ENCODE data around the gene CD109.
"Not testable (repeated sequence)": the region's sequence is repeated elsewhere in the genome, so short reads cannot be mapped to it uniquely, and the experiment has no call there.

Gene CD109

DNA sequence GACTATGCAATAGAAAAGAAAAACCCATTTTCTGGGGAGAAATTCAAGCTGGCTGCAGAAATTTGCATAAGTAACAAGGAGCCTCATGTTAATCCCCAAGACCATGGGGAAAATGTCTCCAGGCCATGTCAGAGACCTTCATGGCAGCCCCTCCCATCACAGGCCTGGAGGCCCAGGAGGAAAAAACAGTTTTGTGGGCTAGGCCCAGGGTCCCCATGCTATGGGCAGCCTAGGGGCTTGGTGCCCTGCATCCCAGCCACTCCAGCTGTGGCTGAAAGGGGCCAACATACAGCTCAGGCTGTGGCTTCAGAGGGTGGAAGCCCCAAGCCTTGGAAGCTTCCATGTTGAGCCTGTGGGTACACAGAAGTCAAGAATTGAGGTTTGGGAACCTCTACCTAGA, 148.7 kb downstream of the CD109 start:
- H3K9ac ChIP-seq (ENCODE audit: low read length); H3K27ac ChIP-seq (ENCODE audit: low read length); H3K4me3 ChIP-seq (ENCODE audit: low read length); H3K4me1 ChIP-seq (ENCODE audit: control insufficient read depth, low read depth, low read length); H3K27me3 ChIP-seq (ENCODE audit: control insufficient read depth, insufficient read depth, low read length); H3K36me3 ChIP-seq (ENCODE audit: control insufficient read depth, low read depth, low read length); H3K9me3 ChIP-seq (ENCODE audit: control insufficient read depth, low read depth, low read length): not testable (repeated sequence)

DNA sequence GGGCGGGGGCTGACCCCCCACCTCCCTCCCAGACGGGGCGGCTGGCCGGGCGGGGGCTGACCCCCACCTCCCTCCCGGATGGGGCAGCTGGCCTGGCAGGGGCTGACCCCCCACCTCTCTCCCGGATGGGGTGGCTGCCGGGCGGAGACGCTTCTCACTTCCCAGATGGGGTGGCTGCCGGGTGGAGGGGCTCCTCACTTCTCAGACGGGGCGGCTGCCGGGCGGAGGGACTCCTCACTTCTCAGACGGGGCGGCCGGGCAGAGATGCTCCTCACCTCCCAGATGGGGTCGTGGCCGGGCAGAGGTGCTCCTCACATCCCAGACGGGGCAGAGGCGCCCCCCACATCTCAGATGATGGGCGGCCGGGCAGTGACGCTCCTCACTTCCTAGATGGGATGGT, 155.0 kb downstream of the CD109 start:
- not testable (repeated sequence) for H3K36me3 ChIP-seq (ENCODE audit: control insufficient read depth, low read depth, low read length); H3K27ac ChIP-seq (ENCODE audit: low read length); H3K4me3 ChIP-seq (ENCODE audit: low read length); H3K9ac ChIP-seq (ENCODE audit: low read length); H3K27me3 ChIP-seq (ENCODE audit: control insufficient read depth, insufficient read depth, low read length); H3K9me3 ChIP-seq (ENCODE audit: control insufficient read depth, low read depth, low read length); H3K4me1 ChIP-seq (ENCODE audit: control insufficient read depth, low read depth, low read length)

DNA sequence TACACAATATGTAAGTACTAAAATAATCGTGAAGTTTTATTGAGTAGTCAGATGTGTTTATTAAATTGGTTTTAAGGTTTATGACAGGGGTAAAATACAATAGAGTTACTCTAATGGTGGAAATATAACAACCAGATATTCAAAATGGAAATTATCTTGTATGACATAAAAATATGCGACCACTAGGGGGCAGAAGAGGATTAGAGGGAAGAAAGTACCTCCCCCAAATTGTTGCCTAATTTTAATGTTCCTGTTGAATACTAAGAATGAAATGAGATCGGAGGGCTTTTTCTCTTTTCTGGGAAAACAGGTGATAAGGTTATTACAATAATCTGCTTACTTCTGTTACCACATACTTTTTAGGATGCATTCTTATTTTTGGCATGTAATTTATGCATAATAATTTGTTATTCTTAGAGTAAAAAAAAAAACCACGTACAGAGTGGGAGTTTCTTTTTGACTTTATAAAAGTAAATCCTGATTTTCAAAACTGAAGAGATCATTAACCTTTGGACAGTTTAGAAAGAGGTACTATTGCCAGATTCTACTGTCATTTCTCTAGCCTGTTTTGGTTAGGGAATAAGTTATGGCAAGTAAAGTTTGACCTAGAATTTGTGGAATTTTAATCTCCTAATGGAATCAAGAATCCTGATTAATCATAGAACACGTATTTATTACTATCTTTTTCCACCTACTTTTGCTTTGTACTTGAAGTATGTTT, 159.2 kb downstream of the CD109 start:
- Histone ChIP-seq H3K9ac (ENCODE audit: low read length) (no peak overlapping the region), H3K4me3 (ENCODE audit: low read length) (no peak overlapping the region), H3K4me1 (ENCODE audit: control insufficient read depth, low read depth, low read length) (no peaks in the 10 kb centered on the region), H3K27me3 (ENCODE audit: control insufficient read depth, insufficient read depth, low read length) (no peaks in the 10 kb centered on the region), H3K36me3 (ENCODE audit: control insufficient read depth, low read depth, low read length) (no peaks in the 10 kb centered on the region), H3K9me3 (ENCODE audit: control insufficient read depth, low read depth, low read length) (no peaks in the 10 kb centered on the region), H3K27ac (ENCODE audit: low read length) (no peak overlapping the region)

DNA sequence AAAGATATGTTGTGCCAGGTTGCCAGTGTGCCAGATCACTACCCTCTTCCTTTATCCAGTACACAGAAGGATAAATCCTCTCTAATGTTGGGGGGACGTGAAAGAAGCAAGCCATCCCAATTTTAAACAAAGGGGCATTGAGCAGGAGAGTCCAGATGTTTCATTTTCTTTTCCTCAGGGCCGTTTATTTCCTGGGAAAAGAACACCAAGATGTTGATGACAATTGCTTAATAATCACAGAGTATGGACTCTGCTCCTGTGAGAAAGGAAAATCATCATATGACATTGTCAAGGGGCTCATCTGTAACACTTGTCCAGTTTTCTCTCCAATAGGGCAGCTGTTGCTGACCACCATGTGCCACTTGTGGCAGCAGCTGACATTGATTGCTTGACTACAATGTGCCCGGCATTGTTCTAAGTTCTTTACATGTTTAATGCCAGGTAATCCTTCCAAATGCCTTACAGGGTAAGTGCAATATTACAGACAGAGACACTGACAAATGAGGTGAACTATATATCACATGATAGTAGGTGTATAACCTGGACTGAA, 161.4 kb downstream of the CD109 start:
- Histone ChIP-seq H3K27ac (ENCODE audit: low read length) (no peak overlapping the region), H3K4me1 (ENCODE audit: control insufficient read depth, low read depth, low read length) (no peaks in the 10 kb centered on the region), H3K4me3 (ENCODE audit: low read length) (no peak overlapping the region), H3K27me3 (ENCODE audit: control insufficient read depth, insufficient read depth, low read length) (no peaks in the 10 kb centered on the region), H3K36me3 (ENCODE audit: control insufficient read depth, low read depth, low read length) (no peaks in the 10 kb centered on the region), H3K9me3 (ENCODE audit: control insufficient read depth, low read depth, low read length) (no peaks in the 10 kb centered on the region), H3K9ac (ENCODE audit: low read length) (no peak overlapping the region)

DNA sequence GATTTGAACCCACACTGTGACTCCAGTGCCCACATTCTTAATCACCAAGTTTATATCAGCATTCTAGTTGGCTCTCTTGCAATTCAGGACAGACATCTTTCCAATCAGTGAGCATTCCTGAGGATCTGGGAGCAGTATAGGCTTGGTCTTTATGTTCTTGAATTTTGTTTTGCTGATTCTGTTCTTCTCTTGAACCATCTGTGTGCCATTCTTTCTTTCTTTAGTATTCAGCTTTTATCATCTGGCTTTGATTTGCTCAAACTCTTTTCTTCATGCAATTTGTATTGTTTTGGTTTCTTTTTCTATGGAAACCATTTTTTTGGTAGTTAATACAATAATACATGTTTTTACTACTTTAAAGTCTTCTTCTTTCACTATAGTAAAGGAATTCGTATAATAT, 162.4 kb downstream of the CD109 start:
- Histone ChIP-seq H3K27me3 (ENCODE audit: control insufficient read depth, insufficient read depth, low read length) (no peaks in the 10 kb centered on the region), H3K27ac (ENCODE audit: low read length) (no peak overlapping the region), H3K36me3 (ENCODE audit: control insufficient read depth, low read depth, low read length) (no peaks in the 10 kb centered on the region), H3K9ac (ENCODE audit: low read length) (no peak overlapping the region), H3K4me3 (ENCODE audit: low read length) (no peak overlapping the region), H3K4me1 (ENCODE audit: control insufficient read depth, low read depth, low read length) (no peaks in the 10 kb centered on the region), H3K9me3 (ENCODE audit: control insufficient read depth, low read depth, low read length) (no peaks in the 10 kb centered on the region)

DNA sequence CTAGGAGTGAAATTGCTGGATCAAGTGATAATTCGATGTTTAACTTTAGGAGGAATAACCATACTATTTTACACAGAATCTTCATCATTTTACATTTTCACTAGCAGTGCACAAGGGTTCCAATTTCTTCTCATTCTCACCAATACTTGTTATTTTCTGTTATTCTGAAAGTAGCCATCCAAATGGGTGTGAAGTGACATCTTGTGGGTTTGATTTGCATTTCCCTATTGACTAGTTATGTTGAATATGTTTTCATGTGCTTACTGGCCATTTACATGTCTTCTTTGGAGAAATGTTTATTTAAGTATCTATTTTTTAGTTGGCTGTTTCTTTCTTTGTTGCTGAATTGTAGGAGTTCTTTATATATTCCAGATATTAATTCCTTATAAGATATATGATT, 164.3 kb downstream of the CD109 start:
- Histone ChIP-seq H3K27me3 (ENCODE audit: control insufficient read depth, insufficient read depth, low read length) (no peaks in the 10 kb centered on the region), H3K9me3 (ENCODE audit: control insufficient read depth, low read depth, low read length) (no peaks in the 10 kb centered on the region), H3K36me3 (ENCODE audit: control insufficient read depth, low read depth, low read length) (no peaks in the 10 kb centered on the region), H3K4me3 (ENCODE audit: low read length) (no peak overlapping the region), H3K4me1 (ENCODE audit: control insufficient read depth, low read depth, low read length) (no peaks in the 10 kb centered on the region), H3K27ac (ENCODE audit: low read length) (no peak overlapping the region), H3K9ac (ENCODE audit: low read length) (no peak overlapping the region)

DNA sequence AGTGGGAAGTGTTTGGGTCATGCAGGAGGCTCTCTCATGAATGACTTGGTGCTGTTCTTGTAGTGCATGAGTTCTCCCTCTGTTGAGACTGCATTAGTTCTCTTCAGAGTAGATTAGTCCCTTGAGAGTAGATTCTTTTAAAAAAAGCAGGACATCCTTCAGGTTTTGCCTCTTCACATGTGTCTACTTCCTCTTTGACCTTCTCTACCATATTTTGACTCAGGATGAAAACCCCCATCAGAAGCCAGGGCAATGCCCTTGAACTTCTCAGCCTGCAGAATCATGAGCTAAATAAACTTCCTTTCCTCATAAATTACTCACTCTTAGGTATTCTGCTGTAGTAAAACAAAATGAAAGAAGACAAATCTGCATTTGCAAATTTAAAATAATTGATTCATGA, 170.3 kb downstream of the CD109 start:
- no peak overlapping the region for H3K27ac ChIP-seq (ENCODE audit: low read length)
- H3K36me3 ChIP-seq (ENCODE audit: control insufficient read depth, low read depth, low read length): no peaks in the 10 kb centered on the region
- H3K9me3 ChIP-seq (ENCODE audit: control insufficient read depth, low read depth, low read length): no peaks in the 10 kb centered on the region
- H3K4me1 ChIP-seq (ENCODE audit: control insufficient read depth, low read depth, low read length): no peaks in the 10 kb centered on the region
- no peak overlapping the region for H3K4me3 ChIP-seq (ENCODE audit: low read length)
- no peaks in the 10 kb centered on the region for H3K27me3 ChIP-seq (ENCODE audit: control insufficient read depth, insufficient read depth, low read length)
- no peak overlapping the region for H3K9ac ChIP-seq (ENCODE audit: low read length)

DNA sequence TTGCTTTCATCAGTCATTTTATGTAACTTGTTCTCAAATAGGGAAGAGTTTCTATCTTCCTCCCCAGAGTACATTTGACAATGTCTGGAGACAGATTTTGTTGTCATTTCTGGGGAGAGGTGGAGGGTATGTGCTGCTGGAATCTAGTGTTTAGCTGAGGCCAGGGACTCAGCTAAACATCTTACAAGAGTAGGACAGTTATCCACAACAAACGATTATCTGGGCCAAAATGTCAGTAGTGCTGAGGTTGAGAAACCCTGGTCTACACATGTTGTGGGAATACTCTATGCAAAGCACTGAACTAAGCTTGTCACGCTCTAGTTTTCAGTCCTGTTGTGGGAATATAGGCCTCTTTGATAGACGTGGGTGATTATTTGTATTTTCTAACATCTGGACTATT, 171.4 kb downstream of the CD109 start:
- no peak overlapping the region for H3K9ac ChIP-seq (ENCODE audit: low read length)
- no peaks in the 10 kb centered on the region for H3K36me3 ChIP-seq (ENCODE audit: control insufficient read depth, low read depth, low read length)
- H3K4me3 ChIP-seq (ENCODE audit: low read length): no peak overlapping the region
- no peaks in the 10 kb centered on the region for H3K27me3 ChIP-seq (ENCODE audit: control insufficient read depth, insufficient read depth, low read length)
- H3K4me1 ChIP-seq (ENCODE audit: control insufficient read depth, low read depth, low read length): no peaks in the 10 kb centered on the region
- no peak overlapping the region for H3K27ac ChIP-seq (ENCODE audit: low read length)
- no peaks in the 10 kb centered on the region for H3K9me3 ChIP-seq (ENCODE audit: control insufficient read depth, low read depth, low read length)

DNA sequence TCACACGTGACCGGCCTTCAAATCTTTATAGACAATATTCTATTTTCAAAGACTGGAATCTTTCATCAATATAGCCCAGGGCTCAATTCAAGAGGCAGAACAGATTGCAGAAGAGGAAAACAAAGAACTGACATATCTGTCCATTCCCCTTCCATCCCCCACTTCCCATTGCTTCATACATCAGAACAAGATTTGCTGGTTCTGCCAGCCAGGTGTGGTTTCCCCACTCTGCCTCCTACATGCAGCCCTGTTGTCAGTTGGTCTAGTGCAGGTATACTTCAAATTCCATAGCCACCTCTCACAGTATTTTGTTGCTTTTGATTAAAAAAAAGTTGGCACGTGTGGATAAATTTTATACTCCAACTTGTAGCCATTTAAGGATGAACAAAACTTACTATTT, 174.9 kb downstream of the CD109 start:
- H3K27ac ChIP-seq (ENCODE audit: low read length): no peak overlapping the region
- no peaks in the 10 kb centered on the region for H3K27me3 ChIP-seq (ENCODE audit: control insufficient read depth, insufficient read depth, low read length)
- no peaks in the 10 kb centered on the region for H3K36me3 ChIP-seq (ENCODE audit: control insufficient read depth, low read depth, low read length)
- H3K9ac ChIP-seq (ENCODE audit: low read length): no peak overlapping the region
- H3K4me1 ChIP-seq (ENCODE audit: control insufficient read depth, low read depth, low read length): no peaks in the 10 kb centered on the region
- H3K9me3 ChIP-seq (ENCODE audit: control insufficient read depth, low read depth, low read length): no peaks in the 10 kb centered on the region
- no peak overlapping the region for H3K4me3 ChIP-seq (ENCODE audit: low read length)

DNA sequence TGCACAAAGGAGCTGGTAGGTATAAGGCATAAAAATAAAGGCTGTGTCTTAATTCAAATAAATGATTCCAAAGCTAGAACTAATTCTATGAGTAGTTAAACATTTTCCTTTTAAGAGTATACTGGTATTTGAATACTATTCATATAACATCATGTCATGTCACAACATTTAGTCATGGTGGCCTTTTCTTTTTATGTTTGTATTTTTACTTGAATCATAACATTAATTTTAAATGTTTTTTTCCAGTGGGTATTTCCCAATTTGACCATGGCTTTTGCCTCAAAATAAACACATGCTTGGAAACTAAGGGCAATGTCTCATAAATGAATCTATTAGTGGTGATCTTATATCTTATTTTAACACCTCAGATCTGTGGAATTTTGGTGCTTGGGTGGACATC, 177.1 kb downstream of the CD109 start:
- Histone ChIP-seq H3K4me1 (ENCODE audit: control insufficient read depth, low read depth, low read length) (no peaks in the 10 kb centered on the region), H3K27me3 (ENCODE audit: control insufficient read depth, insufficient read depth, low read length) (no peaks in the 10 kb centered on the region), H3K36me3 (ENCODE audit: control insufficient read depth, low read depth, low read length) (no peaks in the 10 kb centered on the region), H3K27ac (ENCODE audit: low read length) (no peak overlapping the region), H3K9ac (ENCODE audit: low read length) (no peak overlapping the region), H3K9me3 (ENCODE audit: control insufficient read depth, low read depth, low read length) (no peaks in the 10 kb centered on the region), H3K4me3 (ENCODE audit: low read length) (no peak overlapping the region)
